ENCODE data around the gene ZNF100. TPM values are rescaled to one million over a fixed set of nuclear protein-coding genes. Genes with fewer than 3 reads are reported as not detected.

ZNF100 gene
- polyA plus RNA-seq, 1 donor from 2014 or later, result 7.9 TPM

- Histone ChIP-seq H3K9me2 (ENCODE audit: insufficient read depth, low read length) (no peaks in the 10 kb centered on the region), H2AFZ (ENCODE audit: low read depth, low read length) (no peak overlapping the region), H3K27ac (ENCODE audit: low read length) (no peak overlapping the region), H3K27me3 (ENCODE audit: insufficient read depth, low read depth, low read length) (no peaks in the 10 kb centered on the region), H3K4me2 (ENCODE audit: low read length) (no peak overlapping the region), H3F3A (ENCODE audit: insufficient read depth, low read length, poor library complexity, severe bottlenecking) (no peaks in the 10 kb centered on the region), H3K36me3 (ENCODE audit: insufficient read depth, low read length) (no peaks in the 10 kb centered on the region), H3K9ac (ENCODE audit: low read length) (no peak overlapping the region), H3K4me3 (ENCODE audit: low read length) (no peak overlapping the region), H3K9me3 (ENCODE audit: low read length) (no peaks in the 10 kb centered on the region), H3K79me2 (replicated peaks; ENCODE audit: insufficient read depth, low read length) (no peaks in the 10 kb centered on the region), H4K20me1 (ENCODE audit: insufficient read depth) (no peaks in the 10 kb centered on the region)
- TF ChIP-seq EP300 (conservative IDR thresholded peaks at IDR 0.05; ENCODE audit: poor library complexity, severe bottlenecking) (no peak), TAF1 (IDR thresholded peaks at IDR 0.05; ENCODE audit: low read depth) (no peak), POLR2AphosphoS5 (IDR thresholded peaks at IDR 0.05) (no peak), EZH2 (IDR thresholded peaks at IDR 0.05; ENCODE audit: borderline replicate concordance, insufficient read depth, low read length, poor library complexity, severe bottlenecking) (no peak), SMC3 (conservative IDR thresholded peaks at IDR 0.05; ENCODE audit: poor library complexity) (no peak), RAD21 (conservative IDR thresholded peaks at IDR 0.05) (no peak), MXI1 (conservative IDR thresholded peaks at IDR 0.05; ENCODE audit: poor library complexity, severe bottlenecking) (no peak)
- TF ChIP-seq, protein P1, sequence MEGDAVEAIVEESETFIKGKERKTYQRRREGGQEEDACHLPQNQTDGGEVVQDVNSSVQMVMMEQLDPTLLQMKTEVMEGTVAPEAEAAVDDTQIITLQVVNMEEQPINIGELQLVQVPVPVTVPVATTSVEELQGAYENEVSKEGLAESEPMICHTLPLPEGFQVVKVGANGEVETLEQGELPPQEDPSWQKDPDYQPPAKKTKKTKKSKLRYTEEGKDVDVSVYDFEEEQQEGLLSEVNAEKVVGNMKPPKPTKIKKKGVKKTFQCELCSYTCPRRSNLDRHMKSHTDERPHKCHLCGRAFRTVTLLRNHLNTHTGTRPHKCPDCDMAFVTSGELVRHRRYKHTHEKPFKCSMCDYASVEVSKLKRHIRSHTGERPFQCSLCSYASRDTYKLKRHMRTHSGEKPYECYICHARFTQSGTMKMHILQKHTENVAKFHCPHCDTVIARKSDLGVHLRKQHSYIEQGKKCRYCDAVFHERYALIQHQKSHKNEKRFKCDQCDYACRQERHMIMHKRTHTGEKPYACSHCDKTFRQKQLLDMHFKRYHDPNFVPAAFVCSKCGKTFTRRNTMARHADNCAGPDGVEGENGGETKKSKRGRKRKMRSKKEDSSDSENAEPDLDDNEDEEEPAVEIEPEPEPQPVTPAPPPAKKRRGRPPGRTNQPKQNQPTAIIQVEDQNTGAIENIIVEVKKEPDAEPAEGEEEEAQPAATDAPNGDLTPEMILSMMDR (IDR thresholded peaks at IDR 0.05; ENCODE audit: poor library complexity, severe bottlenecking), result no peak
- TF ChIP-seq, protein P2, sequence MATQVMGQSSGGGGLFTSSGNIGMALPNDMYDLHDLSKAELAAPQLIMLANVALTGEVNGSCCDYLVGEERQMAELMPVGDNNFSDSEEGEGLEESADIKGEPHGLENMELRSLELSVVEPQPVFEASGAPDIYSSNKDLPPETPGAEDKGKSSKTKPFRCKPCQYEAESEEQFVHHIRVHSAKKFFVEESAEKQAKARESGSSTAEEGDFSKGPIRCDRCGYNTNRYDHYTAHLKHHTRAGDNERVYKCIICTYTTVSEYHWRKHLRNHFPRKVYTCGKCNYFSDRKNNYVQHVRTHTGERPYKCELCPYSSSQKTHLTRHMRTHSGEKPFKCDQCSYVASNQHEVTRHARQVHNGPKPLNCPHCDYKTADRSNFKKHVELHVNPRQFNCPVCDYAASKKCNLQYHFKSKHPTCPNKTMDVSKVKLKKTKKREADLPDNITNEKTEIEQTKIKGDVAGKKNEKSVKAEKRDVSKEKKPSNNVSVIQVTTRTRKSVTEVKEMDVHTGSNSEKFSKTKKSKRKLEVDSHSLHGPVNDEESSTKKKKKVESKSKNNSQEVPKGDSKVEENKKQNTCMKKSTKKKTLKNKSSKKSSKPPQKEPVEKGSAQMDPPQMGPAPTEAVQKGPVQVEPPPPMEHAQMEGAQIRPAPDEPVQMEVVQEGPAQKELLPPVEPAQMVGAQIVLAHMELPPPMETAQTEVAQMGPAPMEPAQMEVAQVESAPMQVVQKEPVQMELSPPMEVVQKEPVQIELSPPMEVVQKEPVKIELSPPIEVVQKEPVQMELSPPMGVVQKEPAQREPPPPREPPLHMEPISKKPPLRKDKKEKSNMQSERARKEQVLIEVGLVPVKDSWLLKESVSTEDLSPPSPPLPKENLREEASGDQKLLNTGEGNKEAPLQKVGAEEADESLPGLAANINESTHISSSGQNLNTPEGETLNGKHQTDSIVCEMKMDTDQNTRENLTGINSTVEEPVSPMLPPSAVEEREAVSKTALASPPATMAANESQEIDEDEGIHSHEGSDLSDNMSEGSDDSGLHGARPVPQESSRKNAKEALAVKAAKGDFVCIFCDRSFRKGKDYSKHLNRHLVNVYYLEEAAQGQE (IDR thresholded peaks at IDR 0.05; ENCODE audit: borderline replicate concordance), result no peak
Observed at GRCh38 chr19:21688464-21688863, 78.9 kb downstream of the ZNF100 start.

- TF ChIP-seq, protein P2 (IDR thresholded peaks at IDR 0.05; ENCODE audit: borderline replicate concordance), result no peak
- no peak for TF ChIP-seq TAF1 (IDR thresholded peaks at IDR 0.05; ENCODE audit: low read depth)
- no peak for TF ChIP-seq RAD21 (conservative IDR thresholded peaks at IDR 0.05)
- TF ChIP-seq SMC3 (conservative IDR thresholded peaks at IDR 0.05; ENCODE audit: poor library complexity), result no peak
- TF ChIP-seq EZH2 (IDR thresholded peaks at IDR 0.05; ENCODE audit: borderline replicate concordance, insufficient read depth, low read length, poor library complexity, severe bottlenecking), result no peak
- TF ChIP-seq, protein P1 (IDR thresholded peaks at IDR 0.05; ENCODE audit: poor library complexity, severe bottlenecking), result no peak
- TF ChIP-seq POLR2AphosphoS5 (IDR thresholded peaks at IDR 0.05), result no peak
- TF ChIP-seq EP300 (conservative IDR thresholded peaks at IDR 0.05; ENCODE audit: poor library complexity, severe bottlenecking), result no peak
- no peak for TF ChIP-seq MXI1 (conservative IDR thresholded peaks at IDR 0.05; ENCODE audit: poor library complexity, severe bottlenecking)
- Histone ChIP-seq H4K20me1 (ENCODE audit: insufficient read depth) (no peaks in the 10 kb centered on the region), H3K27ac (ENCODE audit: low read length) (no peak overlapping the region), H3F3A (ENCODE audit: insufficient read depth, low read length, poor library complexity, severe bottlenecking) (no peaks in the 10 kb centered on the region), H3K9me3 (ENCODE audit: low read length) (peaks cover 3% of the 10 kb centered on the region), H3K9me2 (ENCODE audit: insufficient read depth, low read length) (no peaks in the 10 kb centered on the region), H3K4me2 (ENCODE audit: low read length) (no peak overlapping the region), H3K36me3 (ENCODE audit: insufficient read depth, low read length) (no peaks in the 10 kb centered on the region), H3K27me3 (ENCODE audit: insufficient read depth, low read depth, low read length) (no peaks in the 10 kb centered on the region), H2AFZ (ENCODE audit: low read depth, low read length) (no peak overlapping the region), H3K79me2 (replicated peaks; ENCODE audit: insufficient read depth, low read length) (no peaks in the 10 kb centered on the region), H3K9ac (ENCODE audit: low read length) (no peak overlapping the region), H3K4me3 (ENCODE audit: low read length) (no peak overlapping the region)
Observed at GRCh38 chr19:21680671-21681070, 86.7 kb downstream of the ZNF100 start.

Data from neural cell (in vitro differentiated cells).